Pancreas (tissue), 10 donors: ENCODE measurements around the gene DOC2A. TPM values are rescaled to one million over a fixed set of nuclear protein-coding genes. Genes with fewer than 3 reads are reported as not detected.
A peak's percentile ranks its signal among the peaks of the same experiment; 100 is the strongest.

Experiments used
- ATAC-seq, 4 donors: fragments of 200-7000 bp; cut with Tn5 transposase; one replicate each; pipeline versions ENCODE4 v1.8.0 to v1.9.1; 2020; ENCODE audit warnings: mild to moderate bottlenecking in 4 of 4, moderate library complexity in 4 of 4
- DNase-seq, 6 donors: peaks; one replicate each; pipeline ENCODE4 v3.0.0-alpha.2; 2020
- FAIRE-seq: peaks from 2 replicates; lab custom pipeline; 2012; peaks lifted over from hg19 to GRCh38; lab: Jason Lieb, UNC
- H3K27ac ChIP-seq, 4 donors: fragments of 200-600 bp; sonication (generic); 1 replicate in 3 of 4; 2 replicates in 1 of 4; pipeline versions ENCODE4 v1.5.0 to v1.8.0; 2020
- H3K27me3 ChIP-seq, 4 donors: fragments of 200-600 bp; one replicate each; pipeline ENCODE4 v1.8.0; 2021
- H3K36me3 ChIP-seq, 3 donors: fragments of 200-600 bp; sonication (generic) in 1 of 3; one replicate each; pipeline versions ENCODE4 v1.5.0 to v1.8.0; 2020 to 2021
- H3K4me1 ChIP-seq, 3 donors: fragments of 200-600 bp; one replicate each; pipeline ENCODE4 v1.8.0; 2021
- H3K4me3 ChIP-seq, 4 donors: fragments of 200-600 bp; sonication (generic) in 2 of 4; one replicate each; pipeline versions ENCODE4 v1.5.0 to v1.8.0; 2020 to 2021
- H3K9me3 ChIP-seq, 4 donors: fragments of 200-600 bp; one replicate each; pipeline ENCODE4 v1.8.0; 2021
- WGBS, 2 donors: extraction: QIAGEN DNeasy Blood & Tissue Kit; methylation state at CpG; one replicate each; pipeline ENCODE4 v1.1.7; 2013; 5-methylcytosine and 5-hydroxymethylcytosine counted together
- intact Hi-C, 3 donors: fragments of 100-400 bp; cut with DNase I; formaldehyde crosslinking; loops; one replicate each; pipeline versions ENCODE4 v1.11.1 to v1.14.2; 2022
- polyA plus RNA-seq, 2 donors: library from polyadenylated mRNA; stranded (reverse); fragments of 200-250 nt; gene quantifications; one replicate each; pipeline ENCODE4 v1.2.3, GENCODE V29; 2013
- total RNA-seq, 6 donors: library from RNA; stranded (reverse); fragmentation: NEBNext Ultra II Directional in 4 of 6; extraction: Animal tissue kit (Norgen Biotek cat#: 25700) in 4 of 6; gene quantifications; one replicate each; pipeline versions ENCODE4 v1.2.1 to v1.2.4, GENCODE V29; 2021 to 2023
- TF ChIP-seq, protein P1 (sequence below), 4 donors: fragments of 200-600 bp; sonication (generic) in 3 of 4; IDR thresholded peaks; one replicate each; pipeline versions ENCODE4 v1.5.0 to v1.8.0; 2021; ENCODE audit warnings: antibody characterized with exemption in 4 of 4
- donor health status: healthy with polysubstance abuse.
- donor health status: DM: no; HTN: no; CAD: no; lungs with moderate emphysema.
- donor health status: DM: no; HTN: no; CAD: no.
- donor health status: control.
- donor health status: control.
- donor health status: Bipolar disorder and iron deficiency.
- donor health status: DM: yes; HTN: yes; CAD: no.
- donor health status: DM: no; HTN: no; CAD: no.
- donor health status: DM: no; HTN: no; CAD: no.
- donor health status: DM: yes; HTN: yes; CAD: no.

Gene DOC2A
- total and polyA plus RNA-seq, 8 donors = 0.19 to 4.4 (median 0.47) TPM

DNA sequence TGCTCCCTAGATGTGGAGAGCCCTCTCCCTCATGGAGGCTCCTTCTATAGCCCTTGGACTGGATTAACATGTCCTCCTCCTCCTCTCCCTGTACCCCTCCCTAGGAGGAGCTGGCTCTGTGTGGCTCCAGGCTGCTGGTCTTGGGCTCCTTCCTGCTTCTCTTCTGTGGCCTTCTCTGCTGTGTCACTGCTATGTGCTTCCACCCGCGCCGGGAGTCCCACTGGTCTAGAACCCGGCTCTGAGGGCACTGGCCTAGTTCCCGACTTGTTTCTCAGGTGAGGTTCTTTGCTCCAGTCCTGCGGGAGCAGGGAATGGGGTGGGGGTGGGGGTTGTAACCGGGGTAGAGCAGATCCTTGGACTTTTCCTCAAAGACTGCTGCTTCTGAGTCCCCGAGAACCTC is 39.5 kb downstream of the DOC2A start:
- ATAC-seq = no peak
- FAIRE-seq = no peak
- no peaks in the 10 kb centered on the region for H3K9me3 ChIP-seq
- TF ChIP-seq, protein P1, sequence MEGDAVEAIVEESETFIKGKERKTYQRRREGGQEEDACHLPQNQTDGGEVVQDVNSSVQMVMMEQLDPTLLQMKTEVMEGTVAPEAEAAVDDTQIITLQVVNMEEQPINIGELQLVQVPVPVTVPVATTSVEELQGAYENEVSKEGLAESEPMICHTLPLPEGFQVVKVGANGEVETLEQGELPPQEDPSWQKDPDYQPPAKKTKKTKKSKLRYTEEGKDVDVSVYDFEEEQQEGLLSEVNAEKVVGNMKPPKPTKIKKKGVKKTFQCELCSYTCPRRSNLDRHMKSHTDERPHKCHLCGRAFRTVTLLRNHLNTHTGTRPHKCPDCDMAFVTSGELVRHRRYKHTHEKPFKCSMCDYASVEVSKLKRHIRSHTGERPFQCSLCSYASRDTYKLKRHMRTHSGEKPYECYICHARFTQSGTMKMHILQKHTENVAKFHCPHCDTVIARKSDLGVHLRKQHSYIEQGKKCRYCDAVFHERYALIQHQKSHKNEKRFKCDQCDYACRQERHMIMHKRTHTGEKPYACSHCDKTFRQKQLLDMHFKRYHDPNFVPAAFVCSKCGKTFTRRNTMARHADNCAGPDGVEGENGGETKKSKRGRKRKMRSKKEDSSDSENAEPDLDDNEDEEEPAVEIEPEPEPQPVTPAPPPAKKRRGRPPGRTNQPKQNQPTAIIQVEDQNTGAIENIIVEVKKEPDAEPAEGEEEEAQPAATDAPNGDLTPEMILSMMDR (IDR thresholded peaks at IDR 0.05) = no peak
- H3K36me3 ChIP-seq = peaks cover 0 to 4% (median 3%) of the 10 kb centered on the region in 3 donors
- DNase-seq = no peak
- H3K27me3 ChIP-seq = no peaks in the 10 kb centered on the region
- H3K27ac ChIP-seq = no peak overlapping the region
- WGBS, 2 donors = 87 to 91% methylated on average over 8 of the region's 8 CpGs
- peaks cover 0 to 14% (median 6%) of the 10 kb centered on the region in 3 donors for H3K4me1 ChIP-seq
- intact Hi-C loops = no loop called here
- no peak overlapping the region for H3K4me3 ChIP-seq

GRCh38 chr16:29968205-29968604 is 42.6 kb downstream of the DOC2A start:
- no peak overlapping the region for H3K27ac ChIP-seq
- intact Hi-C loops = no loop called here
- H3K4me3 ChIP-seq = no peak overlapping the region
- H3K36me3 ChIP-seq = peaks cover 0 to 4% (median 3%) of the 10 kb centered on the region in 3 donors
- ATAC-seq (no peak), DNase-seq (no peak), FAIRE-seq (no peak)
- TF ChIP-seq, protein P1 (IDR thresholded peaks at IDR 0.05) = no peak
- no peaks in the 10 kb centered on the region for H3K27me3 ChIP-seq
- no peaks in the 10 kb centered on the region for H3K4me1 ChIP-seq
- H3K9me3 ChIP-seq = no peaks in the 10 kb centered on the region
- WGBS, 2 donors = 92 to 93% methylated on average over 4 of the region's 4 CpGs

GRCh38 chr16:29963021-29963743 is 47.6 kb downstream of the DOC2A start:
- Histone ChIP-seq H3K9me3 (no peaks in the 10 kb centered on the region), H3K27ac (peak overlapping the region; percentile 58 to 90 (median 84)), H3K4me1 (peaks cover 0 to 7% (median 6%) of the 10 kb centered on the region in 3 donors), H3K27me3 (no peaks in the 10 kb centered on the region), H3K4me3 (peak overlapping the region in 2 of 4 donors; percentile 79 to 85), H3K36me3 (peaks cover 0 to 3% (median 0%) of the 10 kb centered on the region in 3 donors)
- intact Hi-C loops = loop anchor here in 1 of 3 donors (5.0 kb wide), 1 partner anchor 36 kb away; the partner anchor contains the start of gene KCTD13
- ATAC-seq (no peak), FAIRE-seq (no peak), DNase-seq (peak in 1 of 6 donors; percentile 72)
- TF ChIP-seq, protein P1 (IDR thresholded peaks at IDR 0.05) = no peak
- WGBS, 2 donors = 77 to 78% methylated on average over 14 of the region's 14 CpGs

DNA sequence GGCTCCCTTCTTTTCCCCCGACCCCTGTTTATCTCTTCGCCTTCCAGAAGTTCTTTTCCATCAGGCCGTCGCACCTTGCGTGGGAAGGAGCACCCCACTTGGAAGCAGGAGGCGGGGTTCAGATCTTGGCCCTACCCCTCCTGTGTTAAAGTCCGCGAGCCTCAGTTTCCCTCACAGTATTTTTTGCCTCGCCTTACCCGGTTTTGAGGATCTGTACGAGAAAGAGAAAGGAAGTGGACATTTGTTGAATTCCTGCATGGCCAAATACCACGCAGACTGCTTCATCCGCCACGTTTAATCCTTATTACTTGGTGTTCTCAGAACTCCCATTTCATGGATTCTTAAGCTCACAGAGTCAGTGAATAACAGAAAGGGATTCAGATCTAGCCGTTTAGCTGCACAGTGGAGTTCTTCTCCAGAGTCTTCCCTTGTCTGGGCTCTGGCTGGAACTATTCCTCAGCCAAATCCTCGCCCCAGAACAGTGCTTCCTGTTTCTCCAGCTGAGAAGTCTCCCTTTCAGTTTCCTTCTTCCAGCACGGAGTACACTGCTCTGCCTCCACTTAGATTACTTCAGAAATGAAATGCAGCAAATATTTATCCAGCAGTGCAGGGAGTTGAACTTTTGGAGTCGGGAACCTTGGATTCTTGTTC is 48.4 kb downstream of the DOC2A start:
- FAIRE-seq (no peak), ATAC-seq (peak; percentile 38 to 72 (median 50)), DNase-seq (no peak)
- Histone ChIP-seq H3K27ac (peak overlapping the region; percentile 58 to 90 (median 84)), H3K27me3 (no peaks in the 10 kb centered on the region), H3K4me1 (peaks cover 0 to 7% (median 6%) of the 10 kb centered on the region in 3 donors), H3K36me3 (no peaks in the 10 kb centered on the region), H3K9me3 (no peaks in the 10 kb centered on the region), H3K4me3 (peak overlapping the region; percentile 53 to 85 (median 79))
- WGBS, 2 donors = 2% methylated on average over 18 of the region's 18 CpGs
- TF ChIP-seq, protein P1 (IDR thresholded peaks at IDR 0.05) = no peak
- intact Hi-C loops = loop anchor here in 1 of 3 donors (5.0 kb wide), 1 partner anchor 35 kb away; the partner anchor contains the start of gene KCTD13
